Erythroblast (primary cell): ENCODE data around the gene RASAL1.

Source experiments
- GATA1 ChIP-seq: IDR thresholded peaks from 2 replicates; pipeline ENCODE4 v1.6.1; 2011; ENCODE audit warnings: low read depth, mild to moderate bottlenecking, control low read depth, low read length, moderate library complexity
- POLR2A ChIP-seq: IDR thresholded peaks from 2 replicates; pipeline ENCODE4 v1.6.1; 2011; ENCODE audit warnings: mild to moderate bottlenecking, low read length

- TF ChIP-seq POLR2A (no peak), GATA1 (no peak)
Measured at GRCh38 chr12:113106361-113106760, 29.2 kb downstream of the RASAL1 start.
